Measurements from ENCODE around the gene RBMS1.
A peak's percentile ranks its signal among the peaks of the same experiment; 100 is the strongest.

Gene RBMS1

DNA sequence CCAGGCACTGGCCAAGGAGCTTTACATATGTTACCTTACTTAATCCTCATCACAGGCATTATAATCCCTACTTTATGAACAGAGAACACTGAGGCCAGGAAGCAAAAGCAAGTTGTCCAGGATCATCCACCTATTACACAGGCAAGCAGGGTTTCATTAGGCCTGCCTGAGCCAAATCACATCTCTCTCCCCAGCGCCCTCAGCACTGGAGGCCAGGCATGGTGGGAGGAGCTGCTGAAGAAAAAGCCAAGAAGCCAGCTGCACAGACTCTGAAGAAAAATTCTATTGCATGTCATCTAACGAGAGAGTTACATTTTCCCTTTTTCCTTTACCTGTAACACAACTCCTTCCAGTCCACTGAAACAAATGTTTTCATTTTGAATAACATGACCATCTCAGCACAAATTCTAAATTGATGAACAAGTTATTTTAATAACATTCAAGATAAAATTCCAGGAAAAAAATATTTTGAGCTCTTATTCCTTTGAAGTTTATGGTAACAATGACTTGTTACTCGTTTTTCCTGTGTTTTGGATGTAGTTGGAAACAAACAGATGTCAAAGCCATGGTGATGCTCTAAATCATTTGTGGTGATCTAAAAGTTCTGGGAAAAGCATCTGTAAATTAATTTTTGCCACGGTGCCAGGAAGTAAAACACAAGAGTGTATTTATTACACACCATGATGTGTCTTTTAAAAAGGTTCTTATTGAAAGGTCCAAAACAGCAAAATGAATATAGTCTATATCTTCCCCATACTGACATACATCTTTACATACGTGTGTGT is 154.5 kb downstream of the RBMS1 start:
- Mint-ChIP-seq H3K27ac (no peak overlapping the region), H3K9me3 (no peaks in the 10 kb centered on the region), H3K36me3 (peaks cover 0 to 4% of the 10 kb centered on the region in 2 donors), H3K4me1 (peaks cover 9 to 17% of the 10 kb centered on the region in 2 donors), H3K27me3 (no peaks in the 10 kb centered on the region), H3K4me3 (no peak overlapping the region)
- DNase-seq = no peak
- ATAC-seq (replicated peaks) = no peak

DNA sequence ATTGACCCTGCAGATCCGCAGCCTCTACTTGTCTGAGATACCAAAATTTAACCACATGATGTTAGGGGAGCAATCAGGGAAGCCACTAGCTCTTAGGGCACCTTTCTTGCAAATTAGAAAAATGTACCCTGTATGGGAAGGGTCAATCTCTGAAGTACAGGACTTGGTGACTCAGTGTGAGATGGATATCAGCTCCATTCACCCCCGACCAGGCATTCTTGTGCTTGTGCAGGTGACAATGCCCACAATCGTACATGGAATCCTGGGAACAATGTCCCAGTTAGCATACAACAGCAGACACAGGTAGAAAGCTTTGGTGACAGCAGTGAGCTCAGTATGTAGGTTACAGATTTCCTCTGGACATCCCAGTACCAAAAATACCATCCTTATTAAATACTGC is 155.9 kb downstream of the RBMS1 start:
- no peak overlapping the region for H3K27ac Mint-ChIP-seq
- H3K4me1 Mint-ChIP-seq = peaks cover 12 to 28% of the 10 kb centered on the region in 2 donors
- H3K27me3 Mint-ChIP-seq = no peaks in the 10 kb centered on the region

DNA sequence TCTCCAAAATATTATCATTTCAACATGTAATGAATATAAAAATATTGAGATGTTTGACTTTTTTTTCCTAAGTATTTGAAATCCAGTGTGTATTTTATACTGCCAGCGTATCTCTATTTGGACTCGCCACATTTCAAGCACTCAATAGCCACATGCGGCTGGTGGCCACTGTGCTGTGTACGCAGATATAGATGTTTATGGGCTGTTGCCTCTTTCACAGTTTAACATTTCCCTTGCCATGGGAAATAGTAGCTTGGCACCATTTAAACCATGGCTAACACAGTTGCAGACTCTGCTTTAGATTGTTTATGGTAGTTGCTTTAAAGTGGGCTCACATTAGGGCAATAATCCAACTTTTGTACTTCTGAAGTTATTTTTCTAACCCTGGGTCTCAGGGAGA is 157.0 kb downstream of the RBMS1 start:
- Mint-ChIP-seq H3K9me3 (no peaks in the 10 kb centered on the region), H3K4me3 (no peak overlapping the region), H3K27me3 (no peaks in the 10 kb centered on the region), H3K36me3 (no peaks in the 10 kb centered on the region), H3K4me1 (peaks cover 18 to 37% of the 10 kb centered on the region in 2 donors), H3K27ac (no peak overlapping the region)
- no peak for DNase-seq
- no peak for ATAC-seq (replicated peaks)

More for the DNA sequence above, 155.9 kb downstream of the RBMS1 start:
- Mint-ChIP-seq H3K4me3 (no peak overlapping the region), H3K9me3 (no peaks in the 10 kb centered on the region), H3K36me3 (peaks cover 0 to under 1% of the 10 kb centered on the region in 2 donors)
- DNase-seq (no peak), ATAC-seq (replicated peaks) (no peak)

DNA sequence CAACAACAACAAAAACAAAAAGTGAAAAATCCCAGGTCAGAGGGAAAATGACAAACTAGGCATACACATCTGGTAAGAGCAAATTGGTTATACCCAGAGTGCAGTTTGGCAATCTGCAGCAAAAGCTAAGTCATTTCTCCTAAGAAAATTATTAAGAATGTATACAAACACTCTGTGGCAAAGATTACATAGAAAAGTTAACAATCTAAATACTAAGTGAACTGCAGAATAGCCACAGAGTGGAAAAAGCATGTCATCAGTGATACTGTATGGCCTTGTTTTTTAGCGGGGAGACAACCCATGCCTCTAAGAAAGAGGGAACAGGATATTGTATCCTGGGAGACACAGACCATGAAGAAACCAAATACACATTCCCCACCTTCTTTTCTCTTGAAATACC is 157.5 kb downstream of the RBMS1 start:
- H3K9me3 Mint-ChIP-seq = no peaks in the 10 kb centered on the region
- no peak for ATAC-seq (replicated peaks)
- H3K4me3 Mint-ChIP-seq = no peak overlapping the region
- H3K4me1 Mint-ChIP-seq = peaks cover 20 to 41% of the 10 kb centered on the region in 2 donors
- no peak for DNase-seq
- no peak overlapping the region for H3K27ac Mint-ChIP-seq
- H3K36me3 Mint-ChIP-seq = no peaks in the 10 kb centered on the region
- H3K27me3 Mint-ChIP-seq = no peaks in the 10 kb centered on the region

DNA sequence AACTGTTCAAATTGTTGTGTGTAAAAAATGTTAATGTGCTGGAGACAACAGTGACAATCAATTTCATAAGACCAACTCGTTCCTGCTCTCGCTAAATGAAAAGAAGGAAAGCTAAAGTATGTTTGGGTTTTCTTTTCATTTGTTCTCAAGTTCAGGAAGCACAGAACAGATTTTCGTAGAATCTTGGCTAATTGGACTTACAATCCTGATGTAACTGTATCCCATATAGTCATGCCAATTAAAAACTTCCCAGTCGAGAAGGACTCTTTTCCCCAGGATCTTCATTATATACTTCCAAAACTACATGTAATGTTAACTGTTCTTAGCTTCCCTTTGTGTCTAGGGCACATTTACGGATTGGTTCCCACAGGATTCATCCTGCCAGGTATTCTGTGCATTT is 158.2 kb downstream of the RBMS1 start:
- H3K4me1 Mint-ChIP-seq = peaks cover 22 to 47% of the 10 kb centered on the region in 2 donors
- ATAC-seq (replicated peaks) (no peak), DNase-seq (no peak)
- no peaks in the 10 kb centered on the region for H3K36me3 Mint-ChIP-seq
- H3K9me3 Mint-ChIP-seq = no peaks in the 10 kb centered on the region
- H3K27ac Mint-ChIP-seq = no peak overlapping the region
- H3K27me3 Mint-ChIP-seq = no peaks in the 10 kb centered on the region
- no peak overlapping the region for H3K4me3 Mint-ChIP-seq

DNA sequence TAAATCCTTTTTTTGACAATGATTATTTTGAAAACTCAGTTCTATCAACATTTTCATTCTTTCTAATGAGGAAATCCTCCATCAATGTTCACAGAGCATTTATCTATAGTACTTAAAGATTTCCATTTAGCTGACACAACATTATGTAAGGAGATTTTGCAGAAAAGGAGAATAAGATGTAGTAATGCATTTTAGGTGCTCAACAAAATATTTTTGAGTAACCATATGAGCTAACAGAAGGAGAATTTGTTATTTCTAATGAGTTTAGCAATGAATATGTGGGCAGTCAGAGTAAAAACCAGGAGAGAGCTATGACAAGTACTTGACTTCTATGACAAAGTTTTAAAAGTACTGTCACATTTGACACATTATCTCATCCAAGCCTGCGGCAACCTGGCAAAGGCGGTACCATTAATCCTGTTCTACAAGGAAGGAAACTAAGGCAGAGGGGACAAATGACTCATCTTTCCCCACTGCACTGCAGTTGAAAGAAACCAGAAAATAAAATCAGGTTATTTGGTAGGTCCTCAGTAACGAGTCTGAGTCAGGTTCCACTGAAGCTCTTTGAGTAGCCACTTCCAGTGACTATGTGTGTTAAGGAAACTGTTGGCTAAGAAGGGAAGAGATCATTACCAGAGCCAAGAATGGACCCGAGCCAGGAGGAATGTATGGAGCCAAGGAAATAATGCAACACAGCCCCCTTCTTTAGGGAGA is 159.4 kb downstream of the RBMS1 start:
- ATAC-seq (replicated peaks) (no peak), DNase-seq (no peak)
- Mint-ChIP-seq H3K27me3 (no peaks in the 10 kb centered on the region), H3K9me3 (no peaks in the 10 kb centered on the region), H3K4me1 (peaks cover 21 to 54% of the 10 kb centered on the region in 2 donors), H3K27ac (no peak overlapping the region), H3K36me3 (no peaks in the 10 kb centered on the region), H3K4me3 (no peak overlapping the region)

DNA sequence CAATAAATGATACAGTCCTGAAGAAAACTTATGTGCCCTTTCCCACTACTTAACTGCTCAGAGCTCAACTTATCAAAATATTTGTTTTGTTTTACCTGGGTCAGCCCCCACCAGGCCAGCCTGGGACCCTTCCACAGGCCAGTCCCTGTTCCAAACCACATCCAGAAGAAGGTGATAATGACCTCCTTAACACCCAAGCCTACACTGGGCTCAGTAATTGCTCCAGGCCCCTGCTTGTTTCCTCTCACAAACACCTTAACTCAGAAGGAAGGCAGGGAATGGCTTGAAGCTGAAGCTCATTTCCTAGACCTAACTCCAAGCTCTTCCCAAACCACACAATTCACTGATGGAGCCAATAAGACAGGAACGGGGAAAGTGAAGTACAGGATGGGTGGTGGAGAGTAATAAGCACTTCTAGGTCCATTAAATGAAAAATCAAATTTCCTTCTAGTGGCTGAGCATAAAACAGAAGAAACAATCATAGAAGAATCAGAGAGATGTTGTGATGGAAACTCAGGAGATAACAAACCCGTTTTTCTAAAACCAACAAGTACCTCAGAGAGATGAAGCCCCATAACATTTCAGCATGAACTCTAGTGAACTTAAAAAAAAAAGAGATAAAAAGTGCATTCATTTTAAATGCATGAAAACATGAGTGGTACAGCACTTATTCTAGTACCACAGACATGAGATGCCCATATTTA is 160.1 kb downstream of the RBMS1 start:
- Mint-ChIP-seq H3K9me3 (no peaks in the 10 kb centered on the region), H3K4me3 (no peak overlapping the region), H3K36me3 (no peaks in the 10 kb centered on the region), H3K27me3 (no peaks in the 10 kb centered on the region), H3K4me1 (peaks cover 21 to 61% of the 10 kb centered on the region in 2 donors), H3K27ac (no peak overlapping the region)
- ATAC-seq (replicated peaks) (no peak), DNase-seq (no peak)

DNA sequence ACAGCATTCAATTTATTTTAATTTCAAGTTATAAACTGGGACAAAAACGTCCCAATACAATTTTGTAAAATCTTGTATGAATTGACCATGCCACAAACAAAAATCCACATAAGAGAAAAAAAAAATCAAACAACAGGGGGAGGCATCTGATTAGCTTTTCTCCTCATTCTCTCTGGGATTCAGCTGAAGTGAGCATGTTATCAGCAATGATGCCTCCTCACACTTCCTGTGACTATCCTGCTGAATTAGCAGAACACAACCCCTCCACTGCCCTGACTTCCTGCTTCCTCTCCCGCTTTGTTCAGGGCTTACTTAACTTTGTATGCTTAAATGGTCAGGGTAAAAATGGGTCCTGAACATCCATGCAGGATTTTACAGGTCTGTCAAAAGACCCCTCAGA is 161.3 kb downstream of the RBMS1 start:
- ATAC-seq (replicated peaks) (peak in 1 of 2 donors; percentile 55), DNase-seq (no peak)
- H3K36me3 Mint-ChIP-seq = no peaks in the 10 kb centered on the region
- peak overlapping the region; percentile 70 for H3K27ac Mint-ChIP-seq
- peaks cover 25 to 68% of the 10 kb centered on the region in 2 donors for H3K4me1 Mint-ChIP-seq
- H3K4me3 Mint-ChIP-seq = no peak overlapping the region
- H3K27me3 Mint-ChIP-seq = no peaks in the 10 kb centered on the region
- no peaks in the 10 kb centered on the region for H3K9me3 Mint-ChIP-seq

DNA sequence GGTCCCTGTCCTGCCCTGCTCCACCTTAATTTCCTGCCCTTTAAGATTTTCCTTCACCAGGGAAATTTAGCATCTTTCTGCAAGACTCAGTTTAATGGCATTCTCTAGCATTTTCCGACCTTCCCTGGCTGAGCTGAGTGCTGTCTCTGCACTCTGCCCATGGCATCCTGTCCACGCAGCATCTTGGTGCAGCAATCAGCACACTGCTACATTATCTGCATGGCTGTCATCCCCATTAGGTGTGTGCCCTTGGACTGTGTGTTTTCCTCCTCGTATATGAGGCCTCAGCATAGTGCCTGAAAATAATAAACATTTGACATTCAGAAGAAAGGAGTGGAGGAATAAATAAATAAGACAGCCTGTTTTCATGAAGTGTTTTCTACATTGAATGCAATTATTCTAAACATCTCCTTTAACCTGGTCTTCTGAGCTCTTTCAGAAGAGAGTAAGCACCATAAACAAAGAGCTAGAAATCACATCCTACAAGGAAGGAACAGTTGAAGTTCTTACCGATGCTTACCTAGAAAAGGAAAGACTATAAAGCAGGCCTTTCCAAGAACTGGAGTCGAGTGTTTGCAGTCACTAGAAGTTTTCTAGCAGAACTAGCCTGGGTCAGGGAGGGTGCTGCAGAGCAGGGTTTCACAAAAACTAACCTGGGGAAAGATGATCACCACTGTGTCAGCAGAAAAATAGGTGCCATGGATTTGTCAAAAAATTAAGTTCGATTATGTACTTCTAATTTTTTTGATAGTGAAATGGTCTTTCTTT is 162.2 kb downstream of the RBMS1 start:
- H3K9me3 Mint-ChIP-seq = no peaks in the 10 kb centered on the region
- DNase-seq (no peak), ATAC-seq (replicated peaks) (no peak)
- no peak overlapping the region for H3K4me3 Mint-ChIP-seq
- H3K4me1 Mint-ChIP-seq = peaks cover 27 to 72% of the 10 kb centered on the region in 2 donors
- no peak overlapping the region for H3K27ac Mint-ChIP-seq
- H3K27me3 Mint-ChIP-seq = no peaks in the 10 kb centered on the region
- no peaks in the 10 kb centered on the region for H3K36me3 Mint-ChIP-seq

DNA sequence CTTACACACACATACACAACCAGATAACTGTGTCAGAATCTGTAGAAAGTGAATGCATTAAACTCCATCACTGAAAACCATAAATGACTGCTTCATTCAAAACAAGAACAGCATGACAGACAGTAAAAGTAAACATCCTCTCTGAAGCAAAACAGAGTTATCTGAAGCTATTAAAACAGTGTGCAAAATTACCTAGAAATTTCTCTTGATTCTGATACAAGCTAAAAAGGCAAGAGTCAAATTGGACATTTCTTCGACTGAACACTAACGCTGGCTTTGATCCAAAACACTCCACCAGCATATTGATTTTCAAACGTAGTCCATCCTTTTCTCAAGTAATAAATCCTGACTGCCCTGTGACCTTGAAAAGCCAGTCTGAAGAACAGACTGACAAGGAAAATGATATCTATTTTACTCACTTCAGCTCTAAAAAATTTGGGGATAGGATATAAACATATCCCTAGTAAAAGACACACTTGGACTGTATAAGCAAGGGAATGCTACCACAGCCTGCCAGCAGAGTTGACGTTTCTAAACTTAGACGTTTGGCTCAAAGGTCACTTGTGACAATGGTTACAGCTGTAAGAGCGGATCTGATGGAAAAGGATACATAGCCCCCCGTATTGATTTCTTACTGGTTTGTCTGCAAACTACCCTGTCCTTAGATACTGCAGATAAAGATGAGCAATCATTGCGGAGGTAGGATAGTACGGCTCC is 164.6 kb downstream of the RBMS1 start:
- Mint-ChIP-seq H3K36me3 (no peaks in the 10 kb centered on the region), H3K27ac (no peak overlapping the region)

DNA sequence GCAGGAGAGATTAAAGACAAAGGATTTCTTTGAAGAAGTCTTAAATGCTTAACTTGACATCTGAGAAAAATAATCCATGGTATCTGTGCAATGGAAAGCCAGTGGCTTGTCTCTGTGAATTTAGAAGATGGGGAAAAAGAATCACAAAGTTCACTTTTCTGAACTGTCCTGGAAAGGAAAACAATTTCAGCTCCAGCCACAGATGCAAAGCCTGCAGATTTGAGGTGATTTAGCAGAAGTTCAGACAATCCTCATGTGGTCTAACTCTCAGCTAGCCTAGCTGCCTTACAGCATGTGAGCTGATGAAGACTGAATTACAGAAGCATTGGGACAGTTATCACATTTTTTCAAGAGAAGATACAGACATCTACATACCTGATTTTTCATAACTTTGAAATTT is 166.8 kb downstream of the RBMS1 start:
- peaks cover 28 to 74% of the 10 kb centered on the region in 2 donors for H3K4me1 Mint-ChIP-seq
- H3K9me3 Mint-ChIP-seq = no peaks in the 10 kb centered on the region
- H3K27ac Mint-ChIP-seq = no peak overlapping the region
- H3K36me3 Mint-ChIP-seq = no peaks in the 10 kb centered on the region
- ATAC-seq (replicated peaks) (no peak), DNase-seq (no peak)
- H3K4me3 Mint-ChIP-seq = no peak overlapping the region
- H3K27me3 Mint-ChIP-seq = no peaks in the 10 kb centered on the region

More for the DNA sequence above, 164.6 kb downstream of the RBMS1 start:
- peaks cover 32 to 79% of the 10 kb centered on the region in 2 donors for H3K4me1 Mint-ChIP-seq
- H3K4me3 Mint-ChIP-seq = no peak overlapping the region
- no peaks in the 10 kb centered on the region for H3K9me3 Mint-ChIP-seq
- DNase-seq = no peak
- no peaks in the 10 kb centered on the region for H3K27me3 Mint-ChIP-seq
- no peak for ATAC-seq (replicated peaks)

DNA sequence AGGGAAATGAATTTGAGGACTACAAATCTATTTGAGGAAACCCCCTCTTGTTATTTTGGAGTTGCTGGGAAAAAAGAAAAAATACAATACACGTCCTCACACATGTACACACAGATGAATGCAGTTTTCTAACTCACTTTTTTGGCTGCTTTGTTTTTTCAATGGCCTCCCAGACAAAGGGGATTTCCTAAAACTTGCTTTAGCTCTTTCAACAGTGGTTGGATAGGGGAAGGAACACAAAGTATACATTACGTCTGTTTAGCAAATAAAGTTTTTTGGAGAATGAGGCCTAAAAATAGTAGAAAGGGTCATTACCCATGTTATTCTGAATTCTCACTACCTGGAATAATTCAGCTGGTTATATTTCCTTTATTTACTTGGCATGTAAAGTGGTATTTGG is 168.2 kb downstream of the RBMS1 start:
- Mint-ChIP-seq H3K27me3 (no peaks in the 10 kb centered on the region), H3K27ac (no peak overlapping the region), H3K4me1 (peaks cover 35 to 77% of the 10 kb centered on the region in 2 donors), H3K36me3 (no peaks in the 10 kb centered on the region), H3K9me3 (no peaks in the 10 kb centered on the region), H3K4me3 (no peak overlapping the region)
- peak in 1 of 2 donors; percentile 51 for ATAC-seq (replicated peaks)
- DNase-seq = no peak

DNA sequence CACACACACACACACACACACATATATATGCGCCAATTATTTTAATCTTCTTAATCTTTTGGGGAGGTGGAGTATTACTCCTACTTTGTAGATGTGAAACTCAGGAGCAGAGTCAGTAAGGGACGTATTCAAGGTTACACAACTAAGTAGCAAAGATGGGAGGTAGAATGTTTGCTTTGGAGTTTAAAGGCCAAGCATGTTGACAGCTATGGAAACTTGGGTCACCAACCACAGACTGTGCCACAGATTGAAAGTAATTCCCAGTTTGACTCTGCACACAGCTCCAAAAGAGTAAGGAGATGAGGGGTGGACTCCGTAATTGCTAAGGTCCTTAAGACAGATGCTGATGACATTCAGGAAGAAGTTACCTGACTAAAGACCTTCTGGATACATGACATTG is 168.7 kb downstream of the RBMS1 start:
- no peak overlapping the region for H3K4me3 Mint-ChIP-seq
- peak in 1 of 2 donors; percentile 34 for ATAC-seq (replicated peaks)
- H3K9me3 Mint-ChIP-seq = no peaks in the 10 kb centered on the region
- peaks cover 35 to 77% of the 10 kb centered on the region in 2 donors for H3K4me1 Mint-ChIP-seq
- no peaks in the 10 kb centered on the region for H3K27me3 Mint-ChIP-seq
- no peaks in the 10 kb centered on the region for H3K36me3 Mint-ChIP-seq
- no peak for DNase-seq
- H3K27ac Mint-ChIP-seq = no peak overlapping the region
